Measurements from ENCODE around the gene RTCB. TPM values are rescaled to one million over a fixed set of nuclear protein-coding genes. Genes with fewer than 3 reads are reported as not detected.

Gene RTCB
- total RNA-seq, 4 donors from 2014 or later = 53.7 to 76.4 (median 56.6) TPM

DNA sequence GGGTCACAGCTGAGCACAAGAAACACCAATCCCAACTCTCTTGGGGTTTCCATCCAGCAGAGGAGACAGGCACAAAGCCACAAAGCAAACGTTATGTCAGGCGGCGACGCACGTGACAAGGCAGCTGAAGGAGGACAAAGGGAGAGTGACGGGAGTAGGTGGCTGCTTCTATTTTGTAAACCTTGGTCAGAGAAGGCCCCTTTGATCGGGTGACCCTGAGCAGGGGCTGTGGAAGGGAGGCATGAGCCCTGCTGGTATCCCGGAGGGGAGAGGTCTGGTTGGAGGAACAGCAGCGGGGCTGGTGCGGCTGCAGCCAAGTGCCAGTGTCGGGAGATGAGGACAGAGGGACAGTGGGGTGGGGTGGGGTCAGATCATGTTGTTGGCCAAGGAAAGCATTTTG, 71.6 kb downstream of the RTCB start:
- H3K4me3 ChIP-seq = no peak overlapping the region
- no peak overlapping the region for H3K27ac ChIP-seq
- in situ Hi-C loops (cut with MboI; ENCODE audit: low sequenced_read_pairs in 4 of 4) = loop anchor here in 1 of 4 donors (25.0 kb wide), 1 partner anchor 103 kb away; no protein-coding TSS in a partner anchor
- ATAC-seq (no peak), DNase-seq (no peak)
- no peak for TF ChIP-seq POLR2A (IDR thresholded peaks at IDR 0.05)
- TF ChIP-seq, protein P1, sequence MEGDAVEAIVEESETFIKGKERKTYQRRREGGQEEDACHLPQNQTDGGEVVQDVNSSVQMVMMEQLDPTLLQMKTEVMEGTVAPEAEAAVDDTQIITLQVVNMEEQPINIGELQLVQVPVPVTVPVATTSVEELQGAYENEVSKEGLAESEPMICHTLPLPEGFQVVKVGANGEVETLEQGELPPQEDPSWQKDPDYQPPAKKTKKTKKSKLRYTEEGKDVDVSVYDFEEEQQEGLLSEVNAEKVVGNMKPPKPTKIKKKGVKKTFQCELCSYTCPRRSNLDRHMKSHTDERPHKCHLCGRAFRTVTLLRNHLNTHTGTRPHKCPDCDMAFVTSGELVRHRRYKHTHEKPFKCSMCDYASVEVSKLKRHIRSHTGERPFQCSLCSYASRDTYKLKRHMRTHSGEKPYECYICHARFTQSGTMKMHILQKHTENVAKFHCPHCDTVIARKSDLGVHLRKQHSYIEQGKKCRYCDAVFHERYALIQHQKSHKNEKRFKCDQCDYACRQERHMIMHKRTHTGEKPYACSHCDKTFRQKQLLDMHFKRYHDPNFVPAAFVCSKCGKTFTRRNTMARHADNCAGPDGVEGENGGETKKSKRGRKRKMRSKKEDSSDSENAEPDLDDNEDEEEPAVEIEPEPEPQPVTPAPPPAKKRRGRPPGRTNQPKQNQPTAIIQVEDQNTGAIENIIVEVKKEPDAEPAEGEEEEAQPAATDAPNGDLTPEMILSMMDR (IDR thresholded peaks at IDR 0.05 in 4 of 5, conservative IDR thresholded peaks at IDR 0.05 in 1 of 5) = no peak
- no peaks in the 10 kb centered on the region for H3K9me3 ChIP-seq
- H3K36me3 ChIP-seq = no peaks in the 10 kb centered on the region
- intact Hi-C loops (cut with DNase I; ENCODE audit: low total_unique reads) = no loop called here
- no peaks in the 10 kb centered on the region for H3K4me1 ChIP-seq
- no peaks in the 10 kb centered on the region for H3K27me3 ChIP-seq

DNA sequence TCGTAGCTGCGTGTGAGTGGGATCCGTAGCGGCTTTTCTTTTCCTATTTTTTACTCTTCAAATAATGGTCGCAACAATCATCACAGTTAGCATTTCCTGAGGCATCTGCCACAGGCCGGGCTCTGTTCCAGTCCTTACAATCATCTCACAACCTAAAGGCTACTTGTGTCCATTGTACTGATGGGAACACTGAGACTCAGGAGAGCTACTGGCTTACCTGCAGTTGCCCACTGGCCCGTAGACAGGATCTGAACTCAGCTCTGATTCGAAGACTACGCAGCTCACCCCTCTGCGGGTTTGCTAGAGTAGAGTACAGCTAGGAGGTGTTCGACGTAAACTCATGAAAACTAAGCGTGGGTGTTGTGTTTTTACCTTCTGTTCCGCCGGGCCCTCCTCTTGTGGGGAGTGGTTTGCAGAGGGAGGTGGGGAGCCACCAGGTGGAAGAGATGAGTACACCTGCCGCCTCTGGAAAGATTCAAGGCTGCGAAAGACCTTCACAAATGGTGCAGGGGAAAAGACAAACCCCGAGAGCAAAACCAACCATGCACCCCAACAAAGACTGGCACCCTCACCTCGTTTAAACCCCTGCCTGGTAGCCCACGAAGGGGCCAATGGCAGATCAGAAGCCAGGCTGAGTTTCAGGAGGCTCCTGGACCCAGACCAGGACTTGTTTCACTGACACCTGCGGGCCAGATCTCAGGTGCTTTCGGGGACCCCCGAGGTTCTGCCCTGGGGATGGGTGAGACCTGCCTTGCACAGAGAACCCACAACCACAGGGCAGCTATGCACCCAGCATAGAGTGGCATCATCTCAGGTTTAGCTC, 72.6 kb downstream of the RTCB start:
- intact Hi-C loops (cut with DNase I; ENCODE audit: low total_unique reads) (no loop called here), in situ Hi-C loops (cut with MboI; ENCODE audit: low sequenced_read_pairs in 4 of 4) (loop anchor here in 1 of 4 donors (25.0 kb wide), 1 partner anchor 102 kb away; no protein-coding TSS in a partner anchor)
- no peaks in the 10 kb centered on the region for H3K27me3 ChIP-seq
- no peak overlapping the region for H3K4me3 ChIP-seq
- no peaks in the 10 kb centered on the region for H3K9me3 ChIP-seq
- H3K27ac ChIP-seq = no peak overlapping the region
- H3K36me3 ChIP-seq = no peaks in the 10 kb centered on the region
- ATAC-seq (no peak), DNase-seq (no peak)
- no peaks in the 10 kb centered on the region for H3K4me1 ChIP-seq
- TF ChIP-seq, protein P1 (IDR thresholded peaks at IDR 0.05 in 4 of 5, conservative IDR thresholded peaks at IDR 0.05 in 1 of 5) = no peak
- TF ChIP-seq POLR2A (IDR thresholded peaks at IDR 0.05) = no peak

DNA sequence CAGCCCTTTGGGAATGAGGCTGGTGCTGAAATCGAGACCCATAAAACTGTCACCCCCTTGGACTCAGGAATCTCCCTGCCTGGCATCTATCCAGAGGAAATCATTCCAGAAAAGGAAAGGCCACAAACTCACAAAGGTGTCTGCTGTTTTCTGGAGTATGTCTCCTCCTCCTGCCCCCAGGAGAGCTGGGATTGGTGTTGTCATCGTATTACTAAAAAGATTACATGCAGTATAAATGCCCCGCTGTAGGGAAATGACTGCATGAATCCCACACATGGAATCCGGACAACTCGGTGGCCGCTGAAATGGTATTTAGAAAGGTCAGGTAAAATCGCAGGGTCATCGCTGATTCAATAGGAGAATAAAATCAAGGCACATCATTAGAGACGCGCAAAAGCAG, 73.3 kb downstream of the RTCB start:
- DNase-seq = no peak
- no peaks in the 10 kb centered on the region for H3K9me3 ChIP-seq
- intact Hi-C loops (cut with DNase I; ENCODE audit: low total_unique reads) (no loop called here), in situ Hi-C loops (cut with MboI; ENCODE audit: low sequenced_read_pairs in 4 of 4) (loop anchor here in 1 of 4 donors (25.0 kb wide), 1 partner anchor 101 kb away; no protein-coding TSS in a partner anchor)
- no peaks in the 10 kb centered on the region for H3K4me1 ChIP-seq
- no peaks in the 10 kb centered on the region for H3K27me3 ChIP-seq
- H3K36me3 ChIP-seq = no peaks in the 10 kb centered on the region
- no peak overlapping the region for H3K27ac ChIP-seq
- no peak overlapping the region for H3K4me3 ChIP-seq
- no peak for ATAC-seq
- TF ChIP-seq POLR2A (IDR thresholded peaks at IDR 0.05) = no peak
- TF ChIP-seq, protein P1 (IDR thresholded peaks at IDR 0.05 in 4 of 5, conservative IDR thresholded peaks at IDR 0.05 in 1 of 5) = no peak

Other genes starting within 250 kb of the RTCB start
- not detected for gene RFPL2, start 207.2 kb downstream of the RTCB start, total RNA-seq
- under 1 TPM in 1 of 4 donors, not detected in 3; 0.18 TPM for gene SLC5A4, start 156.9 kb downstream of the RTCB start, total RNA-seq
- not detected for gene RFPL3, start 54.4 kb downstream of the RTCB start, total RNA-seq
- not detected for gene BPIFC, start 52.2 kb upstream of the RTCB start, total RNA-seq
- gene FBXO7, start 62.6 kb upstream of the RTCB start, total RNA-seq = 10 to 100 TPM; 30.6 to 40.7 (median 31.8) TPM